WERI-Rb-1 (cell line): ENCODE measurements around the gene ADORA2A.

Source experiments
- DNase-seq: peaks from one replicate; pipeline ENCODE4 v3.0.0-alpha.2; 2020
- H3K27ac ChIP-seq: fragments of 250-450 bp; sonication (Bioruptor Pico); 2 replicates; pipeline ENCODE4 v1.5.1; 2020; ENCODE audit warnings: mild to moderate bottlenecking, moderate library complexity
- H3K27me3 ChIP-seq: fragments of 250-450 bp; sonication (Bioruptor Pico); 2 replicates; pipeline ENCODE4 v1.5.1; 2021; ENCODE audit warnings: mild to moderate bottlenecking, low read depth, moderate library complexity; ENCODE audit not compliant: insufficient read depth, severe bottlenecking
- H3K36me3 ChIP-seq: fragments of 250-450 bp; sonication (Bioruptor Pico); 2 replicates; pipeline ENCODE4 v1.5.1; 2020; ENCODE audit warnings: mild to moderate bottlenecking, moderate library complexity
- H3K4me3 ChIP-seq: 2 replicates; pipeline ENCODE4 v1.5.1; 2011; ENCODE audit warnings: low read depth, mild to moderate bottlenecking, control low read depth, low read length
- H3K9me3 ChIP-seq: fragments of 250-450 bp; sonication (Bioruptor Pico); 2 replicates; pipeline ENCODE4 v1.5.1; 2021; ENCODE audit warnings: mild to moderate bottlenecking, moderate library complexity; ENCODE audit not compliant: severe bottlenecking
- TF ChIP-seq, protein P1 (sequence below): IDR thresholded peaks from 2 replicates; pipeline ENCODE4 v1.5.1; 2011; ENCODE audit warnings: low read depth, mild to moderate bottlenecking, control low read depth, inconsistent platforms, low read length

ADORA2A gene

DNA sequence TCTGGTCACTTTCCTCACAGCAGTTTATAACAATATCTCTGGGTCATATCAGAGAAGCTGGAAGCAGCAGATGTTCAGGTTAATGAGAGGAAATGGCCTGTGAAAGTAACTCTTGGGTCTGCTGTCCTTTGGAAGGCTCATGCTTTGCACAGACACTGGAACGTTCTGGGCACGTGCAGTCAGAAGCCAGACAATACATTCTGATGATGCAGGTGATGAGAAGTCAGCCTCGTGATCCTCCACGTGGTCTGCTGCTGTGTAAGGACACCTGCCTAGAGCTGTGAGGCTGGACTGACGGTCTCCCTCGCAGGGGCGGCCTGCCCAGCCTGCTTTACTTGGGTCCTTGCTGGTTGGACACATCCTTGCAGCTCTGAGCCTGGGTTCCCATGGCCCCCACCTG, 18.8 kb upstream of the ADORA2A start:
- TF ChIP-seq, protein P1, sequence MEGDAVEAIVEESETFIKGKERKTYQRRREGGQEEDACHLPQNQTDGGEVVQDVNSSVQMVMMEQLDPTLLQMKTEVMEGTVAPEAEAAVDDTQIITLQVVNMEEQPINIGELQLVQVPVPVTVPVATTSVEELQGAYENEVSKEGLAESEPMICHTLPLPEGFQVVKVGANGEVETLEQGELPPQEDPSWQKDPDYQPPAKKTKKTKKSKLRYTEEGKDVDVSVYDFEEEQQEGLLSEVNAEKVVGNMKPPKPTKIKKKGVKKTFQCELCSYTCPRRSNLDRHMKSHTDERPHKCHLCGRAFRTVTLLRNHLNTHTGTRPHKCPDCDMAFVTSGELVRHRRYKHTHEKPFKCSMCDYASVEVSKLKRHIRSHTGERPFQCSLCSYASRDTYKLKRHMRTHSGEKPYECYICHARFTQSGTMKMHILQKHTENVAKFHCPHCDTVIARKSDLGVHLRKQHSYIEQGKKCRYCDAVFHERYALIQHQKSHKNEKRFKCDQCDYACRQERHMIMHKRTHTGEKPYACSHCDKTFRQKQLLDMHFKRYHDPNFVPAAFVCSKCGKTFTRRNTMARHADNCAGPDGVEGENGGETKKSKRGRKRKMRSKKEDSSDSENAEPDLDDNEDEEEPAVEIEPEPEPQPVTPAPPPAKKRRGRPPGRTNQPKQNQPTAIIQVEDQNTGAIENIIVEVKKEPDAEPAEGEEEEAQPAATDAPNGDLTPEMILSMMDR, result no peak
- no peak for DNase-seq
- Histone ChIP-seq H3K36me3 (peaks cover 46% of the 10 kb centered on the region), H3K27me3 (no peaks in the 10 kb centered on the region), H3K27ac (no peak overlapping the region), H3K9me3 (no peaks in the 10 kb centered on the region), H3K4me3 (no peak overlapping the region)

DNA sequence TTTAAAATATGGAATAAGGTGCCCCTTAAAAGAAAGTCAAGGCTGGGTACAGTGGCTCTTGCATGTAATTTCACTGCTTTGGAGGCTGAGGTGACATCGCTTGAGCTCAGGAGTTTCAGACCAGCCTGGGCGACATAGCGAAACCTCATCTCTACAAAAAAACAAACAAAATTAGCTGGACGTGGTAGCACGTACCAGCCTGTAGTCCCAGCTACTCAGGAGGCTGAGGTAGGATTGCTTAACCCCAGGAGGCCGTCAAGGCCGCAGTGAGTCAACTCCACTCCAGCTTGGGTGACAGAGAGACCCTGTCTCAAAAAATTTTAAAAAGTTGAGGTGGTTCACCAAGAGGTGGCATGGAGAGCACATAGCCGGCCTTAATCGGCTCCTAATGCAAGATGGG, 17.7 kb upstream of the ADORA2A start:
- H3K27me3 ChIP-seq, result no peaks in the 10 kb centered on the region
- no peak overlapping the region for H3K27ac ChIP-seq
- TF ChIP-seq, protein P1, result no peak
- H3K4me3 ChIP-seq, result no peak overlapping the region
- H3K9me3 ChIP-seq, result no peaks in the 10 kb centered on the region
- H3K36me3 ChIP-seq, result peaks cover 48% of the 10 kb centered on the region
- DNase-seq, result no peak

DNA sequence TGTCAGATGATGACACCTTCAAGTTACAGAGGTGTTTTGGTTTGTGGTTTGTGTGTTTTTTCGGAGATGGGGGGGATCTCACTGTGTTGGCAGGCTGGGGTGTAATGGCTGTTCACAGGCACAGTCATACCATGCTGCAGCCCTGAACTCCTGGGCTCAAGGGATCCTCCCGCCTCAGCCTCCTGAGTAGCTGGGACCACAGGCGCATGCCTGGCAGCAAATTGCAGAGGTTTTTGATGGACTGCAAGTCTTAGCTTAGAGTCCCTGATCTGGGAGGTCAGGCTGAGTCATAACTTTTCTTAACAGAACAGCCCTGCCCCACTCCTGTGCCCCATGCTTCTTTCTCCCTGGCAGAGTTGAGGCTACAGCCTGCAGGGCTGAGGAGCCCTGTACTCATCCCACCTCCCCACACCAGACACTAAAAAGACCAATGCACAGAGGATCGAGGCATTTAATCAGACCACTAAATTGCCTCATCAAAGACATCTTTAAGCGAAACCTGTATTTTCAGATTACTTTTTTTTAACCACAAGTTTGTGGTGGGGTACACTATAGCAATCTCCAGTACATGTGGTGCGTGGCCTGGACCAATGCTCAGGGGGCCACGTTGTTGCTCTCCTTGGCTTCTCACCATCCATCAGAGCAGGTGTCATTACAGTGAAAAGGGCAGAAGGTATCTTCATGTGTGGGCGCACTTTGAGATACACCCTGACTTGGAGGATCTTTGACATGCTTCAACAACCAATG, 17.1 kb upstream of the ADORA2A start:
- H3K4me3 ChIP-seq, result no peak overlapping the region
- TF ChIP-seq, protein P1, result no peak
- peaks cover 51% of the 10 kb centered on the region for H3K36me3 ChIP-seq
- no peaks in the 10 kb centered on the region for H3K9me3 ChIP-seq
- DNase-seq, result no peak
- H3K27ac ChIP-seq, result no peak overlapping the region
- H3K27me3 ChIP-seq, result no peaks in the 10 kb centered on the region

DNA sequence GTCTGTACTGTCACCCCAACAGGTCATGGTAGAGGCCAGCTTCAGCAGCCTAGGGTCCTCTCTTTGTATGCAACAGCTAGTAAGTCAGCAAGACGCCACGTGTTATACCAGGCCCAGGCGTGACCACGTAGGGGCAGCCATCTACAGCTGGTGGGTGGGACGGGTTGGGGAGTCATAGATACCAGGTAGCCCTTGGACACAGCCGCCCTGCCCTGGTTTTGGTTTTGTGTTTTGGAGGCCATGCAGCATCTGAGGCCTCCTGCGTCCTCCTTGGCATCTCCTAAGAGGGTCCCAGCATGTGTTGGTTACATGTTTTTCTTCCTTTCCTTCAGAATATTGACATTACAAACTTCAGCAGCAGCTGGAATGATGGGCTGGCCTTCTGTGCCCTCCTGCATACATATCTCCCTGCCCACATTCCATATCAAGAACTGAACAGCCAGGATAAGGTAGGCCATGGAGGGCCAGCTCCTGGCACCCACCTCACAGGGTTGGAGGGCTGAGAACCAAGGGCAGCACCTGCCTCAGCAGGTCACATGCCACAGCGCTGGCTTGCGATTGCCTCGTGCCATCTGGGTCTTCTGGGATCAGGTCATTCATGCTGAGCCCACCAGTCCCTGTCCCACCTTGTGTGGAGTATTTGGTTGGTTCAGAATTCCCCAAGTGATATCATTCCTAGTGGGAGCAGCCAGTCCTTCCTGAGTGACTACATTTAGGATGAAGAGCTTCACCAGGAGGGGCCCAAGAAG, 16.0 kb upstream of the ADORA2A start:
- H3K36me3 ChIP-seq, result peaks cover 56% of the 10 kb centered on the region
- TF ChIP-seq, protein P1, result no peak
- no peaks in the 10 kb centered on the region for H3K9me3 ChIP-seq
- DNase-seq, result no peak
- H3K4me3 ChIP-seq, result no peak overlapping the region
- no peak overlapping the region for H3K27ac ChIP-seq
- no peaks in the 10 kb centered on the region for H3K27me3 ChIP-seq

- no peak overlapping the region for H3K4me3 ChIP-seq
- H3K36me3 ChIP-seq, result peaks cover 59% of the 10 kb centered on the region
- DNase-seq, result no peak
- no peaks in the 10 kb centered on the region for H3K9me3 ChIP-seq
- H3K27ac ChIP-seq, result no peak overlapping the region
- no peaks in the 10 kb centered on the region for H3K27me3 ChIP-seq
- TF ChIP-seq, protein P1, result no peak
These were observed 15.1 kb upstream of the ADORA2A start for GRCh38 chr22:24412274-24412673.
